ENCODE results near the gene DDAH2. TPM values are rescaled to one million over a fixed set of nuclear protein-coding genes. Genes with fewer than 3 reads are reported as not detected.

The DDAH2 gene
- total RNA-seq, 3 donors from 2014 or later (not counting 1 experiment from before 2014, with no cell fraction given): 22.3 to 36.1 (median 24.6) TPM

DNA sequence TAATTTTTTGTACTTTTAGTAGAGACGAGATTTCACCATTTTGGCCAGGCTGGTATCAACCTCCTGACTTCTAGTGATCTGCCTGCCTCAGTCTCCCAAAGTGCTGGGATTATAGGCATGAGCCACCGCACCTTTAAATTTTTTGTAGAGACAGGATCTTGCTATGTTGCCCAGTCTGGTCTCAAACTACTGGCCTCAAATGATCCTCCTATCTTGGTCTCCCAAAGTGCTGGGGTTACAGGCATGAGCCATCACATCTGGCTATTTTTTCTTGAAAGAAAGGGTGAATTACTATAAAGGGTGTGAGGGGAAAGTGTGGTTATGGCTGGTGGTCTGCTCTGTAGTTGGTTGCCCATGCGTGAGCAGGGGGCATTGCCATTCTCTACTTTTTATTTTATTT, 20.9 kb downstream of the DDAH2 start:
- Mint-ChIP-seq H3K27me3 (ENCODE audit: low read depth in 2 of 2) (no peaks in the 10 kb centered on the region), H3K4me1 (peaks cover 20% of the 10 kb centered on the region in 2 donors), H3K36me3 (no peaks in the 10 kb centered on the region), H3K4me3 (no peak overlapping the region), H3K27ac (no peak overlapping the region), H3K9me3 (no peaks in the 10 kb centered on the region)
- Histone ChIP-seq H3K27me3 (ENCODE audit: control insufficient read depth, insufficient read depth, low read length) (no peaks in the 10 kb centered on the region), H3K27ac (ENCODE audit: low read length) (no peak overlapping the region), H3K4me1 (ENCODE audit: control insufficient read depth, insufficient read depth, low read length) (peaks cover 22% of the 10 kb centered on the region), H3K4me3 (ENCODE audit: low read length) (no peak overlapping the region), H3K36me3 (ENCODE audit: control insufficient read depth, insufficient read depth, low read length) (no peaks in the 10 kb centered on the region), H3K9me3 (ENCODE audit: control insufficient read depth, insufficient read depth, low read length) (no peaks in the 10 kb centered on the region)
- WGBS (ENCODE audit: insufficient coverage): 95% methylated on average over 2 of the region's 3 CpGs
- no peak for DNase-seq
- intact Hi-C loops (cut with micrococcal nuclease): no loop called here
- TF ChIP-seq, protein P1, sequence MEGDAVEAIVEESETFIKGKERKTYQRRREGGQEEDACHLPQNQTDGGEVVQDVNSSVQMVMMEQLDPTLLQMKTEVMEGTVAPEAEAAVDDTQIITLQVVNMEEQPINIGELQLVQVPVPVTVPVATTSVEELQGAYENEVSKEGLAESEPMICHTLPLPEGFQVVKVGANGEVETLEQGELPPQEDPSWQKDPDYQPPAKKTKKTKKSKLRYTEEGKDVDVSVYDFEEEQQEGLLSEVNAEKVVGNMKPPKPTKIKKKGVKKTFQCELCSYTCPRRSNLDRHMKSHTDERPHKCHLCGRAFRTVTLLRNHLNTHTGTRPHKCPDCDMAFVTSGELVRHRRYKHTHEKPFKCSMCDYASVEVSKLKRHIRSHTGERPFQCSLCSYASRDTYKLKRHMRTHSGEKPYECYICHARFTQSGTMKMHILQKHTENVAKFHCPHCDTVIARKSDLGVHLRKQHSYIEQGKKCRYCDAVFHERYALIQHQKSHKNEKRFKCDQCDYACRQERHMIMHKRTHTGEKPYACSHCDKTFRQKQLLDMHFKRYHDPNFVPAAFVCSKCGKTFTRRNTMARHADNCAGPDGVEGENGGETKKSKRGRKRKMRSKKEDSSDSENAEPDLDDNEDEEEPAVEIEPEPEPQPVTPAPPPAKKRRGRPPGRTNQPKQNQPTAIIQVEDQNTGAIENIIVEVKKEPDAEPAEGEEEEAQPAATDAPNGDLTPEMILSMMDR (IDR thresholded peaks at IDR 0.05): no peak
- no peak for ATAC-seq

DNA sequence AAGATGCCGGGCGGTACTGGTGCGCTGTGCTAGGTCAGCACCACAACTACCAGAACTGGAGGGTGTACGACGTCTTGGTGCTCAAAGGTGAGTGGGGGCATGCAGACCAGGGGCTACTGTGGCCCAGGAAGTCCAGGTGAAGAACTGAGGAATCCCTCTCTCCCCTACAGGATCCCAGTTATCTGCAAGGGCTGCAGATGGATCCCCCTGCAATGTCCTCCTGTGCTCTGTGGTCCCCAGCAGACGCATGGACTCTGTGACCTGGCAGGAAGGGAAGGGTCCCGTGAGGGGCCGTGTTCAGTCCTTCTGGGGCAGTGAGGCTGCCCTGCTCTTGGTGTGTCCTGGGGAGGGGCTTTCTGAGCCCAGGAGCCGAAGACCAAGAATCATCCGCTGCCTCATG, 21.4 kb downstream of the DDAH2 start:
- H3K9me3 ChIP-seq (ENCODE audit: control insufficient read depth, insufficient read depth, low read length): no peaks in the 10 kb centered on the region
- intact Hi-C loops (cut with micrococcal nuclease): no loop called here
- no peak overlapping the region for H3K4me3 ChIP-seq (ENCODE audit: low read length)
- Mint-ChIP-seq H3K4me3 (no peak overlapping the region), H3K9me3 (no peaks in the 10 kb centered on the region), H3K4me1 (peaks cover 23% of the 10 kb centered on the region in 2 donors), H3K27me3 (ENCODE audit: low read depth in 2 of 2) (no peaks in the 10 kb centered on the region), H3K27ac (no peak overlapping the region), H3K36me3 (no peaks in the 10 kb centered on the region)
- no peak for ATAC-seq
- H3K27ac ChIP-seq (ENCODE audit: low read length): no peak overlapping the region
- H3K4me1 ChIP-seq (ENCODE audit: control insufficient read depth, insufficient read depth, low read length): peaks cover 22% of the 10 kb centered on the region
- no peak for DNase-seq
- 87% methylated on average over 10 of the region's 10 CpGs for WGBS (ENCODE audit: insufficient coverage)
- H3K36me3 ChIP-seq (ENCODE audit: control insufficient read depth, insufficient read depth, low read length): no peaks in the 10 kb centered on the region
- TF ChIP-seq, protein P1 (IDR thresholded peaks at IDR 0.05): no peak
- H3K27me3 ChIP-seq (ENCODE audit: control insufficient read depth, insufficient read depth, low read length): no peaks in the 10 kb centered on the region

DNA sequence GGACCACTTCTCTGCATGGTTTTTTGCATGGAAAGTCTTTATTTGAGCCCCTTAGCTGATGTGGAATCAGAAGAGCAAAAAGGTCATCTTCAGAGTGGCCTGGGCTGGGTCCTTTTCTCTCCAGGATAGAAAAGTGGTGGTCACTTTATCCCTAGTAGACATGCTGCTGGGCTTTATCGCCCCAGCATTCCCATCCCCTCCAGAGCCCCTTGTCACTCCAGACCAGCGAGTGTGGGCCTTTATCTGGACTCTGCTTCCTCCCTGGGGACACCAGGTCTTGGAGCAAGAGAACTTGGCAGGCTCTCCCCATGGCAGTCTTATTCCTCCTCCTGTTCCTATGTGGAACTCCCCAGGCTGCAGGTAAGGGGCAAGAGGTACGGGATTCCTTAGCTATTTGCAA, 22.5 kb downstream of the DDAH2 start, which contains the start of gene LY6G6F:
LY6G6F (plus strand) TSS at position 268 of the 400 bp plus-strand sequence; CDS start at position 309, 41 bp downstream.
- WGBS (ENCODE audit: insufficient coverage): 90% methylated on average over 2 of the region's 3 CpGs
- TF ChIP-seq, protein P1 (IDR thresholded peaks at IDR 0.05): no peak
- Histone ChIP-seq H3K36me3 (ENCODE audit: control insufficient read depth, insufficient read depth, low read length) (peaks cover under 1% of the 10 kb centered on the region), H3K4me1 (ENCODE audit: control insufficient read depth, insufficient read depth, low read length) (peaks cover 32% of the 10 kb centered on the region), H3K4me3 (ENCODE audit: low read length) (no peak within 1 kb of the TSS), H3K9me3 (ENCODE audit: control insufficient read depth, insufficient read depth, low read length) (no peaks in the 10 kb centered on the region), H3K27ac (ENCODE audit: low read length) (no peak within 1 kb of the TSS), H3K27me3 (ENCODE audit: control insufficient read depth, insufficient read depth, low read length) (no peaks in the 10 kb centered on the region)
- Mint-ChIP-seq H3K27me3 (ENCODE audit: low read depth in 2 of 2) (no peaks in the 10 kb centered on the region), H3K27ac (no peak within 1 kb of the TSS), H3K4me1 (peaks cover 26 to 28% of the 10 kb centered on the region in 2 donors), H3K9me3 (no peaks in the 10 kb centered on the region), H3K36me3 (no peaks in the 10 kb centered on the region), H3K4me3 (no peak within 1 kb of the TSS)
- DNase-seq (no peak), ATAC-seq (no peak)
- intact Hi-C loops (cut with micrococcal nuclease): no loop called here

DNA sequence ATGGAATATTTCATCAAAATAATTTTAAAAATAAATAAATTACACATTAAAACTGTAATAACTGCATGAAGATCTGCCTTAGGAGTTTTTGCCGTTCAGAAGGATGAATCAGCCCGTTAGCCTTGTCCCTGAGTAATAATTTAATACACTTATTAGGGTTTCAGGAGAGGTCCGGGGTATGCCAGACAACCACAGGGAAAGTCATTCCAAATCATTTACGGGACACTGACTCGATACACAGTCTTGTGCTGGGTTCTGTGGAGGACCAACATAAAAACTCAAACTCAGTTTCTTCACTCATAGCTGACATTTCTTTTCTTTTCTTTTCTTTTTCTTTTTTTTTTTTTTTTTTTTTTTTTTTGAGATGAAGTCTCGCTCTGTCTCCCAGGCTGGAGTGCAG, 23.2 kb downstream of the DDAH2 start:
- Mint-ChIP-seq H3K4me1 (peaks cover 26 to 28% of the 10 kb centered on the region in 2 donors), H3K27ac (no peak overlapping the region), H3K9me3 (no peaks in the 10 kb centered on the region), H3K4me3 (no peak overlapping the region), H3K27me3 (ENCODE audit: low read depth in 2 of 2) (no peaks in the 10 kb centered on the region), H3K36me3 (no peaks in the 10 kb centered on the region)
- Histone ChIP-seq H3K4me1 (ENCODE audit: control insufficient read depth, insufficient read depth, low read length) (peaks cover 32% of the 10 kb centered on the region), H3K27me3 (ENCODE audit: control insufficient read depth, insufficient read depth, low read length) (no peaks in the 10 kb centered on the region), H3K9me3 (ENCODE audit: control insufficient read depth, insufficient read depth, low read length) (no peaks in the 10 kb centered on the region), H3K36me3 (ENCODE audit: control insufficient read depth, insufficient read depth, low read length) (peaks cover 4% of the 10 kb centered on the region), H3K4me3 (ENCODE audit: low read length) (no peak overlapping the region), H3K27ac (ENCODE audit: low read length) (no peak overlapping the region)
- no peak for DNase-seq
- TF ChIP-seq, protein P1 (IDR thresholded peaks at IDR 0.05): no peak
- 91% methylated on average over 5 of the region's 6 CpGs for WGBS (ENCODE audit: insufficient coverage)
- intact Hi-C loops (cut with micrococcal nuclease): no loop called here
- no peak for ATAC-seq

Data from natural killer cell (primary cell).